Colonic mucosa (tissue), 4 donors: ENCODE measurements around the gene LHFPL6. TPM values are rescaled to one million over a fixed set of nuclear protein-coding genes. Genes with fewer than 3 reads are reported as not detected.

Source experiments
- DNase-seq: peaks from one replicate; pipeline ENCODE4 v3.0.0-alpha.2; 2020
- H3K27ac ChIP-seq: fragments of 200-600 bp; one replicate; pipeline ENCODE4 v1.8.0; 2021
- H3K27me3 ChIP-seq: fragments of 200-600 bp; one replicate; pipeline ENCODE4 v1.8.0; 2021
- H3K36me3 ChIP-seq: fragments of 200-600 bp; one replicate; pipeline ENCODE4 v1.8.0; 2021
- H3K4me1 ChIP-seq: fragments of 200-600 bp; one replicate; pipeline ENCODE4 v1.8.0; 2021; ENCODE audit warnings: mild to moderate bottlenecking
- H3K4me3 ChIP-seq: fragments of 200-600 bp; one replicate; pipeline ENCODE4 v1.8.0; 2021
- H3K9ac ChIP-seq, 2 donors: one replicate each; pipeline ENCODE4 v1.7.0; 2013; ENCODE audit warnings: control low read depth in 2 of 2, low read depth in 2 of 2, low read length in 2 of 2
- H3K9me3 ChIP-seq: fragments of 200-600 bp; one replicate; pipeline ENCODE4 v1.8.0; 2021
- intact Hi-C: fragments of 100-400 bp; cut with DNase I; formaldehyde crosslinking; loops from one replicate; pipeline ENCODE4 v1.14.1; 2022
- total RNA-seq, 2 donors: library from RNA; stranded (reverse); fragmentation: NEBNext Ultra II Directional in 1 of 2; extraction: Animal tissue kit (Norgen Biotek cat#: 25700) in 1 of 2; gene quantifications; one replicate each; pipeline ENCODE4 v1.2.1, GENCODE V29; 2021
- TF ChIP-seq, protein P1 (sequence below): fragments of 200-600 bp; IDR thresholded peaks from one replicate; pipeline ENCODE4 v1.8.0; 2022; ENCODE audit warnings: antibody characterized with exemption, mild to moderate bottlenecking
- donor health status: healthy.
- donor health status: DM: no; HTN: no; CAD: no.
- donor health status: DM: no; HTN: no; CAD: no.

Gene LHFPL6
- total RNA-seq, 2 donors from 2014 or later, result 4.3 to 10.1 TPM

GRCh38 chr13:39415008-39415802 lies 187.8 kb downstream of the LHFPL6 start:
- DNase-seq, result peak; percentile 20
- Histone ChIP-seq H3K27me3 (no peaks in the 10 kb centered on the region), H3K9ac (no peak overlapping the region), H3K27ac (no peak overlapping the region), H3K9me3 (no peaks in the 10 kb centered on the region), H3K4me3 (no peak overlapping the region), H3K36me3 (no peaks in the 10 kb centered on the region), H3K4me1 (no peaks in the 10 kb centered on the region)
- intact Hi-C loops, result loop anchor here (10.0 kb wide), 1 partner anchor 190 kb away; the partner anchor contains the start of gene LHFPL6
- TF ChIP-seq, protein P1, sequence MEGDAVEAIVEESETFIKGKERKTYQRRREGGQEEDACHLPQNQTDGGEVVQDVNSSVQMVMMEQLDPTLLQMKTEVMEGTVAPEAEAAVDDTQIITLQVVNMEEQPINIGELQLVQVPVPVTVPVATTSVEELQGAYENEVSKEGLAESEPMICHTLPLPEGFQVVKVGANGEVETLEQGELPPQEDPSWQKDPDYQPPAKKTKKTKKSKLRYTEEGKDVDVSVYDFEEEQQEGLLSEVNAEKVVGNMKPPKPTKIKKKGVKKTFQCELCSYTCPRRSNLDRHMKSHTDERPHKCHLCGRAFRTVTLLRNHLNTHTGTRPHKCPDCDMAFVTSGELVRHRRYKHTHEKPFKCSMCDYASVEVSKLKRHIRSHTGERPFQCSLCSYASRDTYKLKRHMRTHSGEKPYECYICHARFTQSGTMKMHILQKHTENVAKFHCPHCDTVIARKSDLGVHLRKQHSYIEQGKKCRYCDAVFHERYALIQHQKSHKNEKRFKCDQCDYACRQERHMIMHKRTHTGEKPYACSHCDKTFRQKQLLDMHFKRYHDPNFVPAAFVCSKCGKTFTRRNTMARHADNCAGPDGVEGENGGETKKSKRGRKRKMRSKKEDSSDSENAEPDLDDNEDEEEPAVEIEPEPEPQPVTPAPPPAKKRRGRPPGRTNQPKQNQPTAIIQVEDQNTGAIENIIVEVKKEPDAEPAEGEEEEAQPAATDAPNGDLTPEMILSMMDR, result no peak

- H3K27ac ChIP-seq, result no peak overlapping the region
- no peaks in the 10 kb centered on the region for H3K36me3 ChIP-seq
- no peaks in the 10 kb centered on the region for H3K27me3 ChIP-seq
- no peak overlapping the region for H3K4me3 ChIP-seq
- no peak overlapping the region for H3K9ac ChIP-seq
- no peaks in the 10 kb centered on the region for H3K4me1 ChIP-seq
- DNase-seq, result no peak
- no peaks in the 10 kb centered on the region for H3K9me3 ChIP-seq
- intact Hi-C loops, result loop anchor here (10.0 kb wide), 1 partner anchor 190 kb away; the partner anchor contains the start of gene LHFPL6
- TF ChIP-seq, protein P1, result no peak
Measured at GRCh38 chr13:39414339-39414738, 188.7 kb downstream of the LHFPL6 start.

DNA sequence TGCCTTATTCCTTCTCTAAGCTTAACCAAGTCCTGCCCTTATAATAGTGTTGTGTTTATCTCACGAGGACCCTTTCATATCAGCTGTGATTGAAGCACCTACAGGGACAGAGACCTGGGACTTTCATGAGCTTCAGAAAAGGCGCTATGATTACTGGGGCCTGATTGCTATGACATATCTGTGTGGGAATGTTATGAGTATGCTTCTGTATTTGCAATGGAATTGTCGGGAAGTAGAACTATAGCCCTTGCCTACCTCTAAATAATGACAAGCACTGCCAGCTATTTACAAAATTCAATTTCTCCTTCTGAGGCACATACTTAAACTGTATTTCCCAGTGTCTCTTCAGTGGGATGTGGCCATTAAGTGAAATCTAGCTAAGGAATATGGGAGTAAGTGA lies 191.5 kb downstream of the LHFPL6 start:
- no peak overlapping the region for H3K9ac ChIP-seq
- no peaks in the 10 kb centered on the region for H3K4me1 ChIP-seq
- H3K27ac ChIP-seq, result no peak overlapping the region
- no peaks in the 10 kb centered on the region for H3K9me3 ChIP-seq
- no peak for DNase-seq
- intact Hi-C loops, result loop anchor here (10.0 kb wide), 1 partner anchor 193 kb away; the partner anchor contains the start of gene LHFPL6
- no peak overlapping the region for H3K4me3 ChIP-seq
- TF ChIP-seq, protein P1, result no peak
- H3K27me3 ChIP-seq, result no peaks in the 10 kb centered on the region
- no peaks in the 10 kb centered on the region for H3K36me3 ChIP-seq

GRCh38 chr13:39410964-39411363 lies 192.0 kb downstream of the LHFPL6 start:
- Histone ChIP-seq H3K9ac (no peak overlapping the region), H3K4me1 (no peaks in the 10 kb centered on the region), H3K9me3 (no peaks in the 10 kb centered on the region), H3K27ac (no peak overlapping the region), H3K36me3 (no peaks in the 10 kb centered on the region), H3K4me3 (no peak overlapping the region), H3K27me3 (no peaks in the 10 kb centered on the region)
- TF ChIP-seq, protein P1, result no peak
- intact Hi-C loops, result loop anchor here (10.0 kb wide), 1 partner anchor 194 kb away; the partner anchor contains the start of gene LHFPL6
- no peak for DNase-seq

- Histone ChIP-seq H3K4me3 (no peak overlapping the region), H3K27me3 (no peaks in the 10 kb centered on the region), H3K9ac (no peak overlapping the region), H3K27ac (no peak overlapping the region), H3K36me3 (no peaks in the 10 kb centered on the region), H3K4me1 (no peaks in the 10 kb centered on the region), H3K9me3 (no peaks in the 10 kb centered on the region)
- intact Hi-C loops, result loop anchor here (10.0 kb wide), 1 partner anchor 195 kb away; the partner anchor contains the start of gene LHFPL6
- TF ChIP-seq, protein P1, result no peak
- no peak for DNase-seq
Measured at GRCh38 chr13:39410096-39410901, 192.7 kb downstream of the LHFPL6 start.
